NCI-H2107 (cell line): ENCODE results near the gene IL17C.

Experiments used
- DNase-seq: peaks from one replicate; lab custom pipeline; 2025; lab: John Stamatoyannopoulos, UW

The IL17C gene

GRCh38 chr16:88646345-88647034 lies 8.1 kb downstream of the IL17C start:
- DNase-seq = no peak

- DNase-seq = no peak
Measured at GRCh38 chr16:88647178-88648070, 9.1 kb downstream of the IL17C start.

- peak; percentile 40 for DNase-seq
Measured at GRCh38 chr16:88649195-88649923, 11.0 kb downstream of the IL17C start.

GRCh38 chr16:88649924-88650748 lies 11.8 kb downstream of the IL17C start:
- DNase-seq = no peak

- DNase-seq = no peak
Measured at GRCh38 chr16:88650749-88651275, 12.4 kb downstream of the IL17C start, which contains the start of gene CYBA. CYBA (minus strand) TSS chr16:88651053; CDS start chr16:88651013, 40 bp downstream.

- DNase-seq = no peak
Measured at GRCh38 chr16:88651276-88651988, 13.1 kb downstream of the IL17C start.

GRCh38 chr16:88651989-88652761 lies 13.8 kb downstream of the IL17C start:
- no peak for DNase-seq

GRCh38 chr16:88652762-88653063 lies 14.3 kb downstream of the IL17C start:
- DNase-seq = no peak

- no peak for DNase-seq
Measured at GRCh38 chr16:88653101-88653500, 14.7 kb downstream of the IL17C start.

GRCh38 chr16:88653596-88654362 lies 15.4 kb downstream of the IL17C start:
- no peak for DNase-seq

- DNase-seq = no peak
Measured at GRCh38 chr16:88654363-88655052, 16.1 kb downstream of the IL17C start.

- DNase-seq = no peak
Measured at GRCh38 chr16:88655053-88655732, 16.8 kb downstream of the IL17C start.

- no peak for DNase-seq
Measured at GRCh38 chr16:88655733-88656281, 17.4 kb downstream of the IL17C start.

GRCh38 chr16:88656291-88656980 lies 18.1 kb downstream of the IL17C start:
- no peak for DNase-seq

GRCh38 chr16:88657371-88657770 lies 19.0 kb downstream of the IL17C start:
- no peak for DNase-seq

- no peak for DNase-seq
Measured at GRCh38 chr16:88658714-88659113, 20.3 kb downstream of the IL17C start.

- no peak for DNase-seq
Measured at GRCh38 chr16:88659160-88659559, 20.8 kb downstream of the IL17C start.
